Adrenal gland (tissue), 12 donors: ENCODE measurements around the gene SLC25A38. TPM values are rescaled to one million over a fixed set of nuclear protein-coding genes. Genes with fewer than 3 reads are reported as not detected.

Source experiments
- DNase-seq, 7 donors: peaks; one replicate each; pipeline ENCODE4 v3.0.0-alpha.2; 2019 to 2020
- H3K27ac ChIP-seq, 5 donors: fragments of 200-600 bp; sonication (generic) in 4 of 5; 1 replicate in 3 of 5; 2 replicates in 2 of 5; pipeline versions ENCODE4 v1.5.1 to v1.8.0; 2016 to 2020; ENCODE audit warnings: mild to moderate bottlenecking in 1 of 5
- H3K27me3 ChIP-seq: fragments of 200-600 bp; 2 replicates; pipeline ENCODE4 v1.8.0; 2021
- H3K36me3 ChIP-seq, 2 donors: fragments of 200-600 bp; replicated peaks in 1 of 2; 1 replicate in 1 of 2; 2 replicates in 1 of 2; pipeline versions ENCODE4 v1.5.1 to v1.8.0; 2018 to 2022
- H3K4me1 ChIP-seq, 2 donors: fragments of 200-600 bp; replicated peaks in 1 of 2; 1 replicate in 1 of 2; 2 replicates in 1 of 2; pipeline versions ENCODE4 v1.5.1 to v1.8.0; 2018 to 2021
- H3K4me3 ChIP-seq, 4 donors: fragments of 200-600 bp; sonication (generic) in 3 of 4; one replicate each; pipeline ENCODE4 v1.5.1; 2016 to 2018
- H3K9me3 ChIP-seq, 3 donors: fragments of 200-600 bp; sonication (generic) in 1 of 3; replicated peaks in 1 of 3; 1 replicate in 2 of 3; 2 replicates in 1 of 3; pipeline versions ENCODE4 v1.5.1 to v1.8.0; 2016 to 2021
- CTCF ChIP-seq, 6 experiments: fragments of 450-650 bp in 4 of 6; fragments of 200-600 bp in 2 of 6; sonication (generic) in 1 of 6; IDR thresholded peaks; 1 replicate in 5 of 6; 2 replicates in 1 of 6; pipeline versions ENCODE4 v1.5.1 to v1.8.0; 2016 to 2021; ENCODE audit warnings: antibody characterized with exemption in 6 of 6, mild to moderate bottlenecking in 2 of 6, moderate library complexity in 1 of 6
- POLR2A ChIP-seq, 2 donors: fragments of 450-650 bp; IDR thresholded peaks; one replicate each; pipeline ENCODE4 v1.6.1; 2017; ENCODE audit warnings: antibody characterized with exemption in 2 of 2, mild to moderate bottlenecking in 2 of 2, moderate library complexity in 1 of 2
- WGBS, 4 donors: extraction: QIAGEN DNeasy Blood & Tissue Kit in 2 of 4; methylation state at CpG; one replicate each; pipeline versions ENCODE4 v1.1.5 to v1.1.7; 2013 to 2017; 5-methylcytosine and 5-hydroxymethylcytosine counted together
- intact Hi-C, 2 donors: fragments of 100-400 bp; cut with DNase I; formaldehyde crosslinking; loops; one replicate each; pipeline versions ENCODE4 v1.14.1 to v1.15.0; 2022 to 2023
- polyA plus RNA-seq, 3 donors: library from polyadenylated mRNA; stranded (reverse); fragments of 200-250 nt in 2 of 3; fragments of 350-450 nt in 1 of 3; fragmentation: Illumina TruSeq in 1 of 3; extraction: RNeasy Lipid Tissue Mini Kit (QIAGEN cat#74804) in 1 of 3; gene quantifications; one replicate each; pipeline ENCODE4 v1.2.3, GENCODE V29; 2013 to 2014
- total RNA-seq, 9 donors: library from RNA; depleted of rRNA in 4 of 9; stranded (reverse); fragments of >200 nt in 4 of 9; fragments of 120-200 nt in 1 of 9; fragmentation: NEBNext Ultra II Directional in 1 of 9; extraction: Animal tissue kit (Norgen Biotek cat#: 25700) in 1 of 9; gene quantifications; one replicate each; pipeline versions ENCODE4 v1.1.0 to v1.2.4, GENCODE V29; 2013 to 2023
- donor health status: healthy with polysubstance abuse.
- donor health status: Bipolar disorder and iron deficiency.
- donor health status: DM: yes; HTN: yes; CAD: no.
- donor health status: DM: no; HTN: no; CAD: no.
- donor health status: DM: no; HTN: no; CAD: no.
- donor health status: DM: yes; HTN: yes; CAD: no.

SLC25A38 gene
- total and polyA plus RNA-seq, 12 donors = 34.2 to 70.6 (median 47.3) TPM

GRCh38 chr3:39378088-39378487 lies 5.1 kb upstream of the SLC25A38 start:
- Histone ChIP-seq H3K4me1 (peaks cover 0 to 6% of the 10 kb centered on the region in 2 donors), H3K9me3 (no peaks in the 10 kb centered on the region), H3K27me3 (no peaks in the 10 kb centered on the region), H3K36me3 (no peaks in the 10 kb centered on the region), H3K27ac (no peak overlapping the region), H3K4me3 (no peak overlapping the region)
- TF ChIP-seq CTCF (IDR thresholded peaks at IDR 0.05) (peak; percentile 46 to 71 (median 59)), POLR2A (IDR thresholded peaks at IDR 0.05) (no peak)
- peak; percentile 33 to 80 (median 51) for DNase-seq
- 21 to 30% (median 26%) methylated on average over 4 of the region's 4 CpGs for WGBS, 4 donors
- intact Hi-C loops = loop anchor here in 1 of 2 donors (10.0 kb wide), 1 partner anchor 193 kb away; no protein-coding TSS in a partner anchor

GRCh38 chr3:39378957-39379777 lies 4.0 kb upstream of the SLC25A38 start:
- Histone ChIP-seq H3K27me3 (no peaks in the 10 kb centered on the region), H3K27ac (no peak overlapping the region), H3K4me1 (peaks cover 0 to 6% of the 10 kb centered on the region in 2 donors), H3K36me3 (no peaks in the 10 kb centered on the region), H3K9me3 (no peaks in the 10 kb centered on the region), H3K4me3 (no peak overlapping the region)
- no peak for DNase-seq
- TF ChIP-seq CTCF (IDR thresholded peaks at IDR 0.05) (no peak), POLR2A (IDR thresholded peaks at IDR 0.05) (no peak)
- 86 to 95% (median 93%) methylated on average over 9 to 10 of the region's 10 CpGs for WGBS, 4 donors
- intact Hi-C loops = loop anchor here in 1 of 2 donors (10.0 kb wide), 1 partner anchor 194 kb away; no protein-coding TSS in a partner anchor

GRCh38 chr3:39379778-39380155 lies 3.4 kb upstream of the SLC25A38 start:
- intact Hi-C loops = loop anchor here (10.0 kb wide), 2 partner anchors 195 to 275 kb away; partner anchors contain the start of genes GORASP1 (in 1 of the 2) and TTC21A (in 1 of the 2)
- H3K4me3 ChIP-seq = no peak overlapping the region
- DNase-seq = no peak
- H3K27me3 ChIP-seq = no peaks in the 10 kb centered on the region
- no peak for TF ChIP-seq CTCF (IDR thresholded peaks at IDR 0.05)
- TF ChIP-seq POLR2A (IDR thresholded peaks at IDR 0.05) = no peak
- WGBS, 4 donors = 85 to 94% (median 87%) methylated on average over 5 of the region's 5 CpGs
- H3K4me1 ChIP-seq = peaks cover 5 to 10% of the 10 kb centered on the region in 2 donors
- no peaks in the 10 kb centered on the region for H3K9me3 ChIP-seq
- no peak overlapping the region for H3K27ac ChIP-seq
- H3K36me3 ChIP-seq = no peaks in the 10 kb centered on the region

GRCh38 chr3:39381432-39381831 lies 1.7 kb upstream of the SLC25A38 start:
- no peaks in the 10 kb centered on the region for H3K9me3 ChIP-seq
- intact Hi-C loops = loop anchor here (10.0 kb wide), 2 partner anchors 197 to 277 kb away; partner anchors contain the start of genes GORASP1 (in 1 of the 2) and TTC21A (in 1 of the 2)
- WGBS, 4 donors = 93 to 99% (median 96%) methylated on average over 3 of the region's 3 CpGs

More at GRCh38 chr3:39381432-39381831, 1.7 kb upstream of the SLC25A38 start:
- H3K27me3 ChIP-seq = no peaks in the 10 kb centered on the region
- no peak for DNase-seq
- H3K4me3 ChIP-seq = no peak overlapping the region
- no peak overlapping the region for H3K27ac ChIP-seq
- H3K4me1 ChIP-seq = peaks cover 14 to 21% of the 10 kb centered on the region in 2 donors
- no peak for TF ChIP-seq POLR2A (IDR thresholded peaks at IDR 0.05)
- TF ChIP-seq CTCF (IDR thresholded peaks at IDR 0.05) = no peak
- no peaks in the 10 kb centered on the region for H3K36me3 ChIP-seq
